HG03520 (cell line): Measurements from ENCODE around the gene PCSK5.
"Not testable (repeated sequence)": the region's sequence is repeated elsewhere in the genome, so short reads cannot be mapped to it uniquely, and the experiment has no call there.

ENCODE experiments used
- ATAC-seq: cut with Tn5 transposase; IDR thresholded peaks from one replicate; pipeline ENCODE4 v1.9.1; 2021; ENCODE audit warnings: mild to moderate bottlenecking, moderate library complexity; ENCODE audit not compliant: unreplicated experiment

The PCSK5 gene

GRCh38 chr9:76296561-76297310 lies 406.3 kb downstream of the PCSK5 start:
- no peak for ATAC-seq

GRCh38 chr9:76297721-76298239 lies 407.3 kb downstream of the PCSK5 start:
- no peak for ATAC-seq

GRCh38 chr9:76298521-76299144 lies 408.2 kb downstream of the PCSK5 start:
- ATAC-seq: no peak

- no peak for ATAC-seq
These were observed 412.1 kb downstream of the PCSK5 start for GRCh38 chr9:76302543-76302942.

GRCh38 chr9:76302947-76303550 lies 412.6 kb downstream of the PCSK5 start:
- no peak for ATAC-seq

- ATAC-seq: not testable (repeated sequence)
These were observed 416.6 kb downstream of the PCSK5 start for GRCh38 chr9:76307047-76307446.

GRCh38 chr9:76310577-76310976 lies 420.1 kb downstream of the PCSK5 start:
- ATAC-seq: no peak

GRCh38 chr9:76310991-76311390 lies 420.5 kb downstream of the PCSK5 start:
- no peak for ATAC-seq

GRCh38 chr9:76311537-76311936 lies 421.1 kb downstream of the PCSK5 start:
- no peak for ATAC-seq

- ATAC-seq: no peak
These were observed 423.3 kb downstream of the PCSK5 start for GRCh38 chr9:76313771-76314170.

GRCh38 chr9:76314321-76314720 lies 423.8 kb downstream of the PCSK5 start:
- ATAC-seq: no peak

GRCh38 chr9:76316069-76316468 lies 425.6 kb downstream of the PCSK5 start:
- ATAC-seq: no peak

GRCh38 chr9:76319466-76319865 lies 429.0 kb downstream of the PCSK5 start:
- not testable (repeated sequence) for ATAC-seq

- ATAC-seq: no peak
These were observed 430.8 kb downstream of the PCSK5 start for GRCh38 chr9:76321195-76321828.

GRCh38 chr9:76322810-76323209 lies 432.3 kb downstream of the PCSK5 start:
- no peak for ATAC-seq

- no peak for ATAC-seq
These were observed 433.0 kb downstream of the PCSK5 start for GRCh38 chr9:76323490-76323889.

- ATAC-seq: not testable (repeated sequence)
These were observed 433.6 kb downstream of the PCSK5 start for GRCh38 chr9:76324030-76324429.

- ATAC-seq: no peak
These were observed 439.6 kb downstream of the PCSK5 start for GRCh38 chr9:76330034-76330433.

GRCh38 chr9:76333388-76333787 lies 442.9 kb downstream of the PCSK5 start:
- no peak for ATAC-seq

- ATAC-seq: no peak
These were observed 443.5 kb downstream of the PCSK5 start for GRCh38 chr9:76333964-76334363.

GRCh38 chr9:76336027-76336426 lies 445.6 kb downstream of the PCSK5 start:
- no peak for ATAC-seq
